MM.1S (cell line): ENCODE measurements around the gene TBC1D10B.

Source experiments
- EZH2 ChIP-seq: fragments of 300-600 bp; sonication (generic); optimal IDR thresholded peaks from 2 replicates; pipeline ENCODE3; 2017; ENCODE audit warnings: low read depth, mild to moderate bottlenecking, antibody characterized with exemption, low read length, mixed read lengths
- TF ChIP-seq, protein P1 (sequence below): fragments of 300-600 bp; sonication (generic); IDR thresholded peaks from 2 replicates; pipeline ENCODE4 v1.5.1; 2016; ENCODE audit warnings: antibody characterized with exemption, low read length, mixed read lengths

DNA sequence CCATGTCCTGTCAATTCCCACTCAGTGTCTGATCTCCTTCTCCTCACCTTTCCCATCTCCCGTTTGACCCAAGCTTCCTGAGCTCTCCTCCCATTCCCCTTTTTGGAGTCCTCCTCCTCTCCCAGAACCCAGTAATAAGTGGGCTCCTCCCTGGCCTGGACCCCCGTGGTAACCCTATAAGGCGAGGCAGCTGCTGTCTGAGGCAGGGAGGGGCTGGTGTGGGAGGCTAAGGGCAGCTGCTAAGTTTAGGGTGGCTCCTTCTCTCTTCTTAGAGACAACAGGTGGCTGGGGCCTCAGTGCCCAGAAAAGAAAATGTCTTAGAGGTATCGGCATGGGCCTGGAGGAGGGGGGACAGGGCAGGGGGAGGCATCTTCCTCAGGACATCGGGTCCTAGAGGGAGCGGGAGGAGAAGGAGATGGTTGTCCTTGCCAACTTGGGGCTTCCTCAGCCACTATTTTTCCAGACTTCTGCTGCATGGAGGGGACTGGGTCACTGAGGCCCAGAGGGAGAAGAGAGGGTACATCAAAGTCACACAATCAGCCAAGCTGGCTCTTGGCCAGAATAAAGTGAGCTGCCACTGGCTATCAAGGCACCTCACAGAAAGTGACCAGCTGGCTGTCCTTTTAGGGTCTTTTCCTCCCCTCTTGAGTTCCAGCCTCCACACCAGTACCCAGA is 1.9 kb upstream of the TBC1D10B start:
- no peak for TF ChIP-seq EZH2
- TF ChIP-seq, protein P1, sequence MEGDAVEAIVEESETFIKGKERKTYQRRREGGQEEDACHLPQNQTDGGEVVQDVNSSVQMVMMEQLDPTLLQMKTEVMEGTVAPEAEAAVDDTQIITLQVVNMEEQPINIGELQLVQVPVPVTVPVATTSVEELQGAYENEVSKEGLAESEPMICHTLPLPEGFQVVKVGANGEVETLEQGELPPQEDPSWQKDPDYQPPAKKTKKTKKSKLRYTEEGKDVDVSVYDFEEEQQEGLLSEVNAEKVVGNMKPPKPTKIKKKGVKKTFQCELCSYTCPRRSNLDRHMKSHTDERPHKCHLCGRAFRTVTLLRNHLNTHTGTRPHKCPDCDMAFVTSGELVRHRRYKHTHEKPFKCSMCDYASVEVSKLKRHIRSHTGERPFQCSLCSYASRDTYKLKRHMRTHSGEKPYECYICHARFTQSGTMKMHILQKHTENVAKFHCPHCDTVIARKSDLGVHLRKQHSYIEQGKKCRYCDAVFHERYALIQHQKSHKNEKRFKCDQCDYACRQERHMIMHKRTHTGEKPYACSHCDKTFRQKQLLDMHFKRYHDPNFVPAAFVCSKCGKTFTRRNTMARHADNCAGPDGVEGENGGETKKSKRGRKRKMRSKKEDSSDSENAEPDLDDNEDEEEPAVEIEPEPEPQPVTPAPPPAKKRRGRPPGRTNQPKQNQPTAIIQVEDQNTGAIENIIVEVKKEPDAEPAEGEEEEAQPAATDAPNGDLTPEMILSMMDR, result no peak
